HG03175 (cell line): ENCODE measurements around the gene RAG2.
"Not testable (repeated sequence)": the region's sequence is repeated elsewhere in the genome, so short reads cannot be mapped to it uniquely, and the experiment has no call there.

Experiments used
- ATAC-seq: cut with Tn5 transposase; IDR thresholded peaks from one replicate; pipeline ENCODE4 v1.9.1; 2021; ENCODE audit warnings: mild to moderate bottlenecking, moderate library complexity; ENCODE audit not compliant: unreplicated experiment

RAG2 gene

GRCh38 chr11:36557390-36557789, 40.6 kb downstream of the RAG2 start:
- ATAC-seq = not testable (repeated sequence)

DNA sequence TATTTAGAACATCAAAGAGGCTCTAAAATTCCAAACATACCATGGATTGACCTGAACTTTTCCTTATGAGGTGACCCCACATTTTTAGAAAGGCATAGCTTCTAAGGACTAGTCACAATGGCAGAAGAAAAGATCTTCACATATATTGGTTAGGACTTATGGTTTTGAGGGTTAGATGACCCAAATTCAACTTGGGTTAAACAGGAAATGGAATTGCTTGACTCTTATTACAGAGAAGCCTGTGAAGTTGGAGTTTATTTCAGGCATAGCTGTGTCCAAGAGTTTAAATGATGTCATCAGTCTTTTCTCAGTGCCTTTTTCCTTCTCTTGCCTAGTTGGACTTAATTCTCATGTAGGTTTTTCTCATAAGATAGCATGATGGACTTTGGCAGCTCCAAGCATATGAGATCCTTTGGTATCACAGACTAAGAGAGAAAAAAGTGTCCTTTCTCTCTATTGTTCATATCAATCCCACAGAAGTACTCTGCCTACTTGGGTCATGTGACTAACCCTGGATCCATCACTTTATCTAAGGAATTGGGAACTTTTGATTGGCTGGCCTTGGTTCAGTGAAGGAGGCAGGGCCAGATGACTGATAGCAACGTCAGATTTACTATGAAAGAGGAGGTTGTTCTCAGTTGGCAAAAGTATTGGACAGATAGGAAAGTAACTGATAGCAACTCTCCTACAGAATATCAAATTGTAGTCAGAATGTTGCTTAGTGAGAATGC, 47.5 kb downstream of the RAG2 start:
- ATAC-seq = no peak
